Smooth muscle cell (in vitro differentiated cells): ENCODE results near the gene MYBPC2. TPM values are rescaled to one million over a fixed set of nuclear protein-coding genes. Genes with fewer than 3 reads are reported as not detected.
"Not testable (repeated sequence)": the region's sequence is repeated elsewhere in the genome, so short reads cannot be mapped to it uniquely, and the experiment has no call there.

Experiments
- DNase-seq: peaks from one replicate; lab custom pipeline; 2025; ENCODE audit not compliant: unreplicated experiment; lab: John Stamatoyannopoulos, UW
- H2AFZ ChIP-seq: fragments of 200-600 bp; sonication (generic); 2 replicates; pipeline ENCODE4 v1.6.0; 2016; ENCODE audit warnings: antibody characterized with exemption, low read depth, mild to moderate bottlenecking
- H3F3A ChIP-seq: fragments of 200-600 bp; sonication (generic); 2 replicates; pipeline ENCODE4 v1.6.0; 2017; ENCODE audit warnings: antibody characterized with exemption, low read depth
- H3K27ac ChIP-seq: fragments of 200-600 bp; sonication (generic); 2 replicates; pipeline ENCODE4 v1.5.1; 2016; ENCODE audit warnings: low read depth, mild to moderate bottlenecking
- H3K27me3 ChIP-seq: fragments of 200-600 bp; sonication (generic); 2 replicates; pipeline ENCODE4 v1.6.1; 2016; ENCODE audit warnings: low read depth, mild to moderate bottlenecking
- H3K36me3 ChIP-seq: fragments of 200-600 bp; sonication (generic); 2 replicates; pipeline ENCODE4 v1.5.1; 2016; ENCODE audit warnings: low read depth
- H3K4me1 ChIP-seq: fragments of 200-600 bp; sonication (generic); 2 replicates; pipeline ENCODE4 v1.5.1; 2016; ENCODE audit warnings: low read depth
- H3K4me2 ChIP-seq: fragments of 200-600 bp; sonication (generic); 2 replicates; pipeline ENCODE4 v1.6.0; 2016; ENCODE audit warnings: mild to moderate bottlenecking
- H3K4me3 ChIP-seq: fragments of 200-600 bp; sonication (generic); 2 replicates; pipeline ENCODE4 v1.5.1; 2016; ENCODE audit warnings: mild to moderate bottlenecking
- H3K79me2 ChIP-seq: fragments of 200-600 bp; sonication (generic); 2 replicates; pipeline ENCODE4 v1.6.0; 2016; ENCODE audit warnings: low read depth, mild to moderate bottlenecking
- H3K9ac ChIP-seq: fragments of 200-600 bp; sonication (generic); 2 replicates; pipeline ENCODE4 v1.6.0; 2016; ENCODE audit warnings: low read depth
- H3K9me3 ChIP-seq: fragments of 200-600 bp; sonication (generic); replicated peaks from 2 replicates; pipeline ENCODE4 v1.5.1; 2016; ENCODE audit warnings: low read depth
- H4K20me1 ChIP-seq: fragments of 200-600 bp; sonication (generic); 2 replicates; pipeline ENCODE4 v1.6.0; 2016; ENCODE audit warnings: low read depth
- WGBS: methylation state at CpG from one replicate; pipeline ENCODE4 v1.1.7; 2016; ENCODE audit warnings: low lambda C conversion rate; 5-methylcytosine and 5-hydroxymethylcytosine counted together
- polyA plus RNA-seq: library from polyadenylated mRNA; unstranded; fragments of >200 nt; fragmentation: Nextera tagmentation; extraction: Ambion mirVana; gene quantifications from 2 replicates; pipeline ENCODE4 v1.2.1, GENCODE V29; 2016
- total RNA-seq: library from RNA; depleted of rRNA; stranded (reverse); fragments of >200 nt; gene quantifications from 2 replicates; pipeline ENCODE4 v1.2.3, GENCODE V29; 2014
- TF ChIP-seq, protein P1 (sequence below): fragments of 200-600 bp; sonication (generic); IDR thresholded peaks from 2 replicates; pipeline ENCODE4 v1.5.1; 2017; ENCODE audit warnings: borderline replicate concordance, mild to moderate bottlenecking, antibody characterized with exemption; ENCODE audit not compliant: insufficient read depth, poor library complexity, severe bottlenecking

The MYBPC2 gene
- total and polyA plus RNA-seq, 2 experiments from 2014 or later = not detected

- no peak overlapping the region for H3K4me2 ChIP-seq
- TF ChIP-seq, protein P1, sequence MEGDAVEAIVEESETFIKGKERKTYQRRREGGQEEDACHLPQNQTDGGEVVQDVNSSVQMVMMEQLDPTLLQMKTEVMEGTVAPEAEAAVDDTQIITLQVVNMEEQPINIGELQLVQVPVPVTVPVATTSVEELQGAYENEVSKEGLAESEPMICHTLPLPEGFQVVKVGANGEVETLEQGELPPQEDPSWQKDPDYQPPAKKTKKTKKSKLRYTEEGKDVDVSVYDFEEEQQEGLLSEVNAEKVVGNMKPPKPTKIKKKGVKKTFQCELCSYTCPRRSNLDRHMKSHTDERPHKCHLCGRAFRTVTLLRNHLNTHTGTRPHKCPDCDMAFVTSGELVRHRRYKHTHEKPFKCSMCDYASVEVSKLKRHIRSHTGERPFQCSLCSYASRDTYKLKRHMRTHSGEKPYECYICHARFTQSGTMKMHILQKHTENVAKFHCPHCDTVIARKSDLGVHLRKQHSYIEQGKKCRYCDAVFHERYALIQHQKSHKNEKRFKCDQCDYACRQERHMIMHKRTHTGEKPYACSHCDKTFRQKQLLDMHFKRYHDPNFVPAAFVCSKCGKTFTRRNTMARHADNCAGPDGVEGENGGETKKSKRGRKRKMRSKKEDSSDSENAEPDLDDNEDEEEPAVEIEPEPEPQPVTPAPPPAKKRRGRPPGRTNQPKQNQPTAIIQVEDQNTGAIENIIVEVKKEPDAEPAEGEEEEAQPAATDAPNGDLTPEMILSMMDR = no peak
- no peaks in the 10 kb centered on the region for H3K9me3 ChIP-seq
- H3K79me2 ChIP-seq = no peaks in the 10 kb centered on the region
- no peak overlapping the region for H3K27ac ChIP-seq
- H2AFZ ChIP-seq = no peak overlapping the region
- no peak overlapping the region for H3K4me3 ChIP-seq
- DNase-seq = no peak
- WGBS = 94% methylated on average over 11 of the region's 11 CpGs
- H3K36me3 ChIP-seq = no peaks in the 10 kb centered on the region
- H3K27me3 ChIP-seq = no peaks in the 10 kb centered on the region
- H3K9ac ChIP-seq = no peak overlapping the region
- H3F3A ChIP-seq = no peaks in the 10 kb centered on the region
- H3K4me1 ChIP-seq = no peaks in the 10 kb centered on the region
- no peaks in the 10 kb centered on the region for H4K20me1 ChIP-seq
Observed at GRCh38 chr19:50466706-50467039, 34.0 kb downstream of the MYBPC2 start.

- 94% methylated on average over 17 of the region's 18 CpGs for WGBS
- no peaks in the 10 kb centered on the region for H3K79me2 ChIP-seq
- TF ChIP-seq, protein P1 = no peak
- no peak overlapping the region for H2AFZ ChIP-seq
- no peak overlapping the region for H3K4me2 ChIP-seq
- H3K4me1 ChIP-seq = no peaks in the 10 kb centered on the region
- H3K27ac ChIP-seq = no peak overlapping the region
- DNase-seq = no peak
- H3K4me3 ChIP-seq = no peak overlapping the region
- H3F3A ChIP-seq = no peaks in the 10 kb centered on the region
- no peaks in the 10 kb centered on the region for H4K20me1 ChIP-seq
- no peaks in the 10 kb centered on the region for H3K9me3 ChIP-seq
- H3K9ac ChIP-seq = no peak overlapping the region
- H3K36me3 ChIP-seq = no peaks in the 10 kb centered on the region
- H3K27me3 ChIP-seq = no peaks in the 10 kb centered on the region
Observed at GRCh38 chr19:50467566-50467965, 34.9 kb downstream of the MYBPC2 start.

GRCh38 chr19:50468818-50469217 lies 36.1 kb downstream of the MYBPC2 start:
- Histone ChIP-seq H4K20me1 (no peaks in the 10 kb centered on the region), H3F3A (no peaks in the 10 kb centered on the region), H3K4me1 (no peaks in the 10 kb centered on the region), H3K36me3 (no peaks in the 10 kb centered on the region), H3K27me3 (no peaks in the 10 kb centered on the region), H3K4me3 (no peak overlapping the region), H3K27ac (no peak overlapping the region), H3K9ac (no peak overlapping the region), H3K9me3 (no peaks in the 10 kb centered on the region), H3K4me2 (no peak overlapping the region), H2AFZ (no peak overlapping the region), H3K79me2 (no peaks in the 10 kb centered on the region)
- no peak for DNase-seq
- TF ChIP-seq, protein P1 = no peak
- 88% methylated on average over 6 of the region's 6 CpGs for WGBS

GRCh38 chr19:50473336-50473735 lies 40.6 kb downstream of the MYBPC2 start:
- Histone ChIP-seq H4K20me1 (peaks cover 14% of the 10 kb centered on the region), H3K79me2 (peaks cover 13% of the 10 kb centered on the region)
- H3K9ac ChIP-seq, H3K36me3 ChIP-seq, DNase-seq, H3K4me1 ChIP-seq, H3K27me3 ChIP-seq, H3K9me3 ChIP-seq, H3K4me2 ChIP-seq, H3K27ac ChIP-seq, H3F3A ChIP-seq, H2AFZ ChIP-seq, H3K4me3 ChIP-seq: not testable (repeated sequence)
- 69% methylated on average over 3 of the region's 3 CpGs for WGBS
